OCI-LY1 (cell line): ENCODE data around the gene GDF7.

ENCODE experiments used
- CTCF ChIP-seq: fragments of 200-600 bp; sonication (generic), shearing (Covaris generic); IDR thresholded peaks from 2 replicates; pipeline ENCODE4 v1.5.1; 2017; ENCODE audit warnings: mild to moderate bottlenecking, antibody characterized with exemption, low read length, moderate library complexity, mixed read lengths
- EZH2 ChIP-seq: fragments of 200-600 bp; sonication (generic), shearing (Covaris generic); IDR thresholded peaks from 2 replicates; pipeline ENCODE4 v1.8.0; 2017; ENCODE audit warnings: borderline replicate concordance, mixed run types, mild to moderate bottlenecking, antibody characterized with exemption, low read length, moderate library complexity, mixed read lengths

GRCh38 chr2:20642055-20642971 lies 24.6 kb upstream of the GDF7 start:
- TF ChIP-seq CTCF = peak; percentile 79
- no peak for TF ChIP-seq EZH2
